ENCODE results near the gene TINAGL1. TPM values are rescaled to one million over a fixed set of nuclear protein-coding genes. Genes with fewer than 3 reads are reported as not detected.
A peak's percentile ranks its signal among the peaks of the same experiment; 100 is the strongest.

TINAGL1 gene
- total and polyA plus RNA-seq, 2 experiments from 2014 or later, result 46.2 to 64.4 TPM

DNA sequence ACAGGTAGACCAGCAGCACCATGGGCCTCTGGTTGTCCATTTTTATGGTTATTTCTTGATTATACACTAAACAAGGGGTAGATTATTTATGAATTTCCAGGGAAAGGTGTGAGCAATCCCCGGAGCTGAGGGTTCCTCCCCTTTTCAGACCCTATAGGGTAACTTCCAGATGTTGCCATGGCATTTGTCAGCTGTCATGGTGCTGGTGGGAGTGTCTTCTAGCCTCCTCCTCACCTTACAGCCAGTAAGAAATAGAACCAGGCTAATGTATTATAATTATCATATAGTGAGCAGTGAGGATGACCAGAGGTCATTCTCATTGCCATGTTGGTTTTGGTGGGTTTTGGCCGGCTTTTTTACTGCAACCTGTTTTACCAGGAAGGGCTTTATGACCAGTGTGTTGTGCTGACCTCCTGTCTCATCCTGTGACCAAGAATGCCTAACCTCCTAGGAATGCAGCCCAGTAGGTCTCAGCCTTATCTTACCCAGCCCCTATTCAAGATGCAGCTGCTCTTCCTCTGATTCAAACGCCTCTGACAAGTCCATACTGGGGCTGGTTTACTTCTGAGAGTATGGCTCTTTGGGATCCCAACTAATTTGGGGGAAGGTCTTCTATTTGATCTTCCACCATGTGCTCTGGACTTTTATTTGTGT, 13.5 kb upstream of the TINAGL1 start:
- H3K9me2 ChIP-seq (replicated peaks; ENCODE audit: insufficient read depth), result no peaks in the 10 kb centered on the region
- no peaks in the 10 kb centered on the region for H3K9me3 ChIP-seq (ENCODE audit: low read depth)
- peak overlapping the region; percentile 3 for H3K4me2 ChIP-seq
- no peaks in the 10 kb centered on the region for H3K36me3 ChIP-seq (replicated peaks; ENCODE audit: insufficient read depth, low read depth)
- no peak for DNase-seq (ENCODE audit: low spot score)
- H3K27ac ChIP-seq, result peak overlapping the region; percentile 81
- H4K20me1 ChIP-seq (ENCODE audit: insufficient read depth, poor library complexity, severe bottlenecking), result no peaks in the 10 kb centered on the region
- no peak overlapping the region for H2AFZ ChIP-seq
- H3K79me2 ChIP-seq, result no peaks in the 10 kb centered on the region
- H3K4me3 ChIP-seq, result no peak overlapping the region
- no peaks in the 10 kb centered on the region for H3K27me3 ChIP-seq
- peaks cover 10% of the 10 kb centered on the region for H3K4me1 ChIP-seq (ENCODE audit: insufficient read depth)
- TF ChIP-seq EZH2 (IDR thresholded peaks at IDR 0.05; ENCODE audit: borderline replicate concordance), result no peak
- 20% methylated on average over 3 of the region's 3 CpGs for WGBS (ENCODE audit: low lambda C conversion rate, missing lambda C conversion rate)

DNA sequence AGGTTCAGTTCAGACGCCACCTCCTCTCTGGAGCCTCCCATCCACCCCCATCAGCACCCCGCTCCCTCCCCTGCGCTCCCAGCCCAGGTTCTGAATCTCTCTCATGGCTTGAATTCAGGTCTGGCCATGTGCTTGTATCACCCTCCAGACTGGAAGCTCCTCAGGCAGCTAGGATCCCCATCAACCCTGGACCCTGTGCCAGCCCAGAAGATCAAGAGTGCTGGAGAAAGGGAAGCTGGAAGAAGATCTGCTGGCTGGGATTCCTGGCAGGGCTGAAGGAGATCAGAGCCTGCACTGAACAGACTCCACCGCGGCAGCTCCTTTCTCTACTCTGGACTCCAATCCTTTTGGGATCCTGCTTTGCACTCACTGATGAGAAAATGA, 11.7 kb upstream of the TINAGL1 start:
- Histone ChIP-seq H3K79me2 (no peaks in the 10 kb centered on the region), H3K27me3 (no peaks in the 10 kb centered on the region), H2AFZ (no peak overlapping the region), H3K9me3 (ENCODE audit: low read depth) (no peaks in the 10 kb centered on the region), H3K36me3 (replicated peaks; ENCODE audit: insufficient read depth, low read depth) (no peaks in the 10 kb centered on the region), H4K20me1 (ENCODE audit: insufficient read depth, poor library complexity, severe bottlenecking) (no peaks in the 10 kb centered on the region), H3K27ac (no peak overlapping the region), H3K4me1 (ENCODE audit: insufficient read depth) (peaks cover 10% of the 10 kb centered on the region), H3K4me3 (no peak overlapping the region), H3K4me2 (no peak overlapping the region), H3K9me2 (replicated peaks; ENCODE audit: insufficient read depth) (no peaks in the 10 kb centered on the region)
- DNase-seq (ENCODE audit: low spot score), result no peak
- WGBS (ENCODE audit: low lambda C conversion rate, missing lambda C conversion rate), result 77% methylated on average over 5 of the region's 5 CpGs
- TF ChIP-seq, protein P1, sequence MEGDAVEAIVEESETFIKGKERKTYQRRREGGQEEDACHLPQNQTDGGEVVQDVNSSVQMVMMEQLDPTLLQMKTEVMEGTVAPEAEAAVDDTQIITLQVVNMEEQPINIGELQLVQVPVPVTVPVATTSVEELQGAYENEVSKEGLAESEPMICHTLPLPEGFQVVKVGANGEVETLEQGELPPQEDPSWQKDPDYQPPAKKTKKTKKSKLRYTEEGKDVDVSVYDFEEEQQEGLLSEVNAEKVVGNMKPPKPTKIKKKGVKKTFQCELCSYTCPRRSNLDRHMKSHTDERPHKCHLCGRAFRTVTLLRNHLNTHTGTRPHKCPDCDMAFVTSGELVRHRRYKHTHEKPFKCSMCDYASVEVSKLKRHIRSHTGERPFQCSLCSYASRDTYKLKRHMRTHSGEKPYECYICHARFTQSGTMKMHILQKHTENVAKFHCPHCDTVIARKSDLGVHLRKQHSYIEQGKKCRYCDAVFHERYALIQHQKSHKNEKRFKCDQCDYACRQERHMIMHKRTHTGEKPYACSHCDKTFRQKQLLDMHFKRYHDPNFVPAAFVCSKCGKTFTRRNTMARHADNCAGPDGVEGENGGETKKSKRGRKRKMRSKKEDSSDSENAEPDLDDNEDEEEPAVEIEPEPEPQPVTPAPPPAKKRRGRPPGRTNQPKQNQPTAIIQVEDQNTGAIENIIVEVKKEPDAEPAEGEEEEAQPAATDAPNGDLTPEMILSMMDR (IDR thresholded peaks at IDR 0.05; ENCODE audit: poor library complexity), result no peak
- TF ChIP-seq EZH2phosphoT487 (IDR thresholded peaks at IDR 0.05; ENCODE audit: low read depth, severe bottlenecking, unreplicated experiment) (no peak), EZH2 (IDR thresholded peaks at IDR 0.05; ENCODE audit: borderline replicate concordance) (no peak)

DNA sequence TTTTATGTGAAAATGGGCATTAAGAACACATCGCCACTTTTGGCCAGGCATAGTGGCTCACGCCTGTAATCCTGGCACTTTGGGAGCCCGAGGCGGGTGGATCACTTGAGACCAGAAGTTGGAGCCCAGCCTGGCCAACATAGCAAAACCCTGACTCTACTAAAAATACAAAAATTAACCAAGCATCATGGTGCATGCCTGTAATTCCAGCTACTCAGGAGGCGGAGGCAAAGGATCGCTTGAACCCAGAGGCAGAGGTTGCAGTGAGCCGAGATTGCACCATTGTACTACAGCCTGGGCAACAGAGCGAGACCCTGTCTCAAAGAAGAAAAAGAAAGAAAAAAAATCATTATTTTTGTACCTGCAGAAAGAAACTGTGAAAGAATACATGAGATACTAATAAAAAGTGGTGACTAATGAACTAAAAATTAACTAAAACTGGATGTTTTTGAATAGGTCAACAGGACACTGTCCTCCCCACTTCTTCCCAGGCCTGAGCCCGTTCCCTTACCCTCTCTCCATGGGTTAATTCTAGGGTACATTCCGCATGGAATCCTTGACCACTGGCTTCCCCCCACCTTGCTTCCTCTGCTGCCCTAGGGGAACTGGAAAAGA, 8.3 kb upstream of the TINAGL1 start:
- H4K20me1 ChIP-seq (ENCODE audit: insufficient read depth, poor library complexity, severe bottlenecking), result no peaks in the 10 kb centered on the region
- no peak for TF ChIP-seq EZH2 (IDR thresholded peaks at IDR 0.05; ENCODE audit: borderline replicate concordance)
- TF ChIP-seq, protein P1 (IDR thresholded peaks at IDR 0.05; ENCODE audit: poor library complexity), result no peak
- no peak for TF ChIP-seq EZH2phosphoT487 (IDR thresholded peaks at IDR 0.05; ENCODE audit: low read depth, severe bottlenecking, unreplicated experiment)
- no peak overlapping the region for H3K27ac ChIP-seq
- no peak overlapping the region for H3K4me3 ChIP-seq
- H3K27me3 ChIP-seq, result no peaks in the 10 kb centered on the region
- H3K36me3 ChIP-seq (replicated peaks; ENCODE audit: insufficient read depth, low read depth), result no peaks in the 10 kb centered on the region
- peaks cover 9% of the 10 kb centered on the region for H3K4me1 ChIP-seq (ENCODE audit: insufficient read depth)
- no peaks in the 10 kb centered on the region for H3K9me3 ChIP-seq (ENCODE audit: low read depth)
- H3K79me2 ChIP-seq, result no peaks in the 10 kb centered on the region
- no peaks in the 10 kb centered on the region for H3K9me2 ChIP-seq (replicated peaks; ENCODE audit: insufficient read depth)
- no peak for DNase-seq (ENCODE audit: low spot score)
- WGBS (ENCODE audit: low lambda C conversion rate, missing lambda C conversion rate), result 94% methylated on average over 10 of the region's 10 CpGs
- H3K4me2 ChIP-seq, result no peak overlapping the region
- no peak overlapping the region for H2AFZ ChIP-seq

DNA sequence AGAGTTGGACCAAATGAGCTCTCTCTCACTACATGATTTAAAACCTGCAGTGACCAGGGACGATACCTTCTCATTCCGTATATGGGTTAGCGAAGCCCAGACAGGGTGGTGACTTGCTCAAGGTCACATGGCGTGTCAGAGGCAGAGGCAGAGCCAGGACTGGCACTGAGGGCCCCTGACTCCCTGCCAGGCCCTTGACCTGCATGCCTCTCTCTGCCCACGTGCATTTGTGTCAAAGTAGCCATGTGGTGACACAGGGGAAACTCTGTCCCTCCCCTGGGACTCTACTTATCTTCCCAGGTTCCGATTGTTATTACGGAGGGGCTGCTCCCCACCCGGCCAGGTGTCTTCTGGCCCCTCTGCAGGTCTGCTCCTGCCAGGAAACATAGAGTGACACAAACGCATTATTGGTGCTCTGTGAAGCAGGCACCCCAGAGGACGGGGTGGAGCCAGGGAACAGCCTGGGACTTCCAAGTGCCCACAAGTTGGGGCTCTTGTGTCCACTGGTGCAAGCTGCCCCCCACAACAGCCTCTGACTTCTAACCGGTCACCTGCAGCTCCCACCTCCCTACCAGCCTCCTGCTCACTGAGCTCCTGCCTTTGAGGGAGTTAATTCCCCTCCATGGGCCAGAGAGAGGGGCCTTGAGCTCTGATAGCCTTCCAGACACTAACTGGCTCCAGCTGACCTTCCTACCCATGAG, 7.3 kb upstream of the TINAGL1 start:
- Histone ChIP-seq H3K9me3 (ENCODE audit: low read depth) (no peaks in the 10 kb centered on the region), H3K36me3 (replicated peaks; ENCODE audit: insufficient read depth, low read depth) (no peaks in the 10 kb centered on the region), H4K20me1 (ENCODE audit: insufficient read depth, poor library complexity, severe bottlenecking) (no peaks in the 10 kb centered on the region), H3K27me3 (no peaks in the 10 kb centered on the region), H2AFZ (no peak overlapping the region), H3K4me2 (no peak overlapping the region), H3K4me1 (ENCODE audit: insufficient read depth) (peaks cover 12% of the 10 kb centered on the region), H3K9me2 (replicated peaks; ENCODE audit: insufficient read depth) (no peaks in the 10 kb centered on the region), H3K79me2 (no peaks in the 10 kb centered on the region), H3K27ac (no peak overlapping the region), H3K4me3 (no peak overlapping the region)
- no peak for DNase-seq (ENCODE audit: low spot score)
- no peak for TF ChIP-seq EZH2 (IDR thresholded peaks at IDR 0.05; ENCODE audit: borderline replicate concordance)
- TF ChIP-seq EZH2phosphoT487 (IDR thresholded peaks at IDR 0.05; ENCODE audit: low read depth, severe bottlenecking, unreplicated experiment), result no peak
- TF ChIP-seq, protein P1 (IDR thresholded peaks at IDR 0.05; ENCODE audit: poor library complexity), result no peak
- 82% methylated on average over 11 of the region's 11 CpGs for WGBS (ENCODE audit: low lambda C conversion rate, missing lambda C conversion rate)
